HG02610 (cell line): Measurements from ENCODE around the gene ULK2.
A peak's percentile ranks its signal among the peaks of the same experiment; 100 is the strongest.
"Not testable (repeated sequence)": the region's sequence is repeated elsewhere in the genome, so short reads cannot be mapped to it uniquely, and the experiment has no call there.

Source experiments
- ATAC-seq: cut with Tn5 transposase; IDR thresholded peaks from one replicate; pipeline ENCODE4 v1.9.1; 2021; ENCODE audit warnings: mild to moderate bottlenecking, moderate library complexity; ENCODE audit not compliant: unreplicated experiment

The ULK2 gene

DNA sequence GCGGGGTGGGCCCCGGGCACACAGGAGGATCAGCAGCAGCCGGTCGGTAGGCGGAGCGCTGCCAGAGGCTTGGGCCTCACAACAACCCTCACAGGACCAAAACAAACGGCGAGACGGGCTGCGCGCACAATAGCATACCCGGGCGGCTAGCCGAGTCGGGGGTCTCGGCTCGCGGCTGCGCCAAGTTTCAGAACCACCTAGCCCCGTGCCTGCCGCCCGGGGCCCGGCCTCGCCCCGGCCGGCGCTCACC, 732 bp downstream of the ULK2 start:
- ATAC-seq: peak; percentile 41

DNA sequence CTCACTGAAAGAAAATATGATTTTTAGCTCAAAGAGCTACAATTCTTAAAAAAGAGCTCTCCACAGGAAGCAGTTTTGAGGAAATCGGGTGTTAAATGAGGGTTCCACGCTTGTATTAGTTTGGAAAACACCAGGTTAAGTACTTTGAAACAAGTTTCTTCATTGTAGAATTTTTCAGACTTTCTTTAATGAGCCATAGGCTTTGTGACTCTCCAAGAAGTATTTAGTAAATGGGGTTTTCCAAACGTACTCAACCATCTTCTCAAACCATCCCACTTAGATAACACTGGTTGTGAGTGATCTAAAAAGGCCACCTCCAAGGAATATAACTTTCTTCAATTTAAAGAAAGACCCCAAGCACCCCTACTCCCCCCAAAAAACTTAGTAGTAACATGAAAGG, 2.7 kb downstream of the ULK2 start:
- ATAC-seq: no peak

GRCh38 chr17:19860647-19861177, 7.0 kb downstream of the ULK2 start:
- ATAC-seq: not testable (repeated sequence)

GRCh38 chr17:19857640-19858039, 10.1 kb downstream of the ULK2 start:
- no peak for ATAC-seq

DNA sequence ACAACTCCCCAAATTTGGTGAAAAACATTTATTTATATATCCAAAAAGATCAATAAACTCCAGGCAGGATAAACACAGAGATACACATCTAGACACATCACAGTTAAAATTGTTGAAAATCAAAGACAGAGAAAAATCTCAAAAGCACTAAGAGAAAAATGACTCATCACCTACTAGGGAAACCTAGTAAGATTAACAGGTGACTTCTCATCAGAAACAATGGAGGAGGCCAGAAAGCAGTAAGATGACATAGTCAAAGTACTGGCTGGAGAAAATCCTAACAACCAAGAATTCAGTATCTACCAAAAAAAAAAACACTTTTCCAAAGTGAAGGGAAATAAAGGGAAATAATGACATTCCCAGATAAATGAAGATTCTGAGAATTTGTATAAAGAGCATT, 33.8 kb downstream of the ULK2 start:
- no peak for ATAC-seq

DNA sequence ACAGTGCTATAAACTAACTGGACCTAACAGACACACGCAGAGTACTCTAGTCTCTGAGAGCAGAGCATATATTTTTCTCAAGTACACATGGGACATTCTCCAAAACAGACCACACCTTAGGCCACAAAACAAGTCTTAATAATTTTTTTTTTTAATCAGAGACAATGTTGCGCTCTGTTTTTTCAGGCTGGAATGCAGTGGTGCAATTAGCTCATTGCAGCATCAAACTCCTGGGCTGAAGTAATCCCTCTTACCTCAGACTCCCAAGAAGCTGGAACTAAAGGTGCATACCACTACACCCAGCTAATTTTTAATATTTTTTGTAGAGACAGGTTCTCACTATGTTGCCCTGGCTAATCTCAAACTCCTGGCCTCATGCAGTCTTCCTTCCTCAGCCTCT, 37.7 kb downstream of the ULK2 start:
- ATAC-seq: no peak

- no peak for ATAC-seq
Observed at GRCh38 chr17:19812407-19812806, 55.3 kb downstream of the ULK2 start.

DNA sequence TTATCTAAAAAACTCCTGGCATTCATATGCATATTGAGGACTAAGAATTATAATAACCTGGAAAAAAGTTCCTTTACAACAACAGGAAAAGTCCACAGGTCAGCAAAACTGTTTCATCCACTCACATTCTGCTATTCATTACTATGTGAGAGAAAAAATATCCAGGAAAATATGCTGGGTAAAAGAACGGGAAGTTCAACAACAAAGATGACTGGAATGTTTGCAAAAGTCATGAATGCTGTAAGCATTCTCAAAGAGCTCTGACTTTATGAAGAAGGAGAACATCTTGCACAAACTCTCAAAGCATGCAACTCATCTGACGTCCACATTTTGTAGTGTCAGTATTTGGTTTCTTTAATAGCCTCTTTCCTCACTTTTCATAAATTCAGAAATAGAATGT, 62.7 kb downstream of the ULK2 start:
- ATAC-seq: no peak

DNA sequence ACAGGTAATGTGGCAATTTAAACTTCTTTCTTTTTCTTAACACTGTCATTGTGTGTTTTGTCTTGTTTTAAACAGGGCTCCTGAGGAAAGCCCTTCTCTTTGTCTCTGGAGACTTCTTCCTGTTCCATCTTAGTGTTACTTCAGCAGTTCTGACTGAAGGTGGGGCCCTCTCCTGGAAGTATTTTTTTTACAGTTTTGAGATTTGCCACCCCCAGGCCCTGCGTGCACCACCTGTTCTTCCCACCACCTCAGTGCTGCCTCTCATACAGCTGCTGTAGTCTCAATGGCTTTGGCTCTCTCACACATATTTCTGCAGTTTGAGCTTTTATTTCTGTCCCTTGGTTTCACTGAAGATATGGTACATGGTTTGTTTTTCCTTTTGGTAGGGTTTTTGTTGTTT, 67.2 kb downstream of the ULK2 start:
- ATAC-seq: no peak

DNA sequence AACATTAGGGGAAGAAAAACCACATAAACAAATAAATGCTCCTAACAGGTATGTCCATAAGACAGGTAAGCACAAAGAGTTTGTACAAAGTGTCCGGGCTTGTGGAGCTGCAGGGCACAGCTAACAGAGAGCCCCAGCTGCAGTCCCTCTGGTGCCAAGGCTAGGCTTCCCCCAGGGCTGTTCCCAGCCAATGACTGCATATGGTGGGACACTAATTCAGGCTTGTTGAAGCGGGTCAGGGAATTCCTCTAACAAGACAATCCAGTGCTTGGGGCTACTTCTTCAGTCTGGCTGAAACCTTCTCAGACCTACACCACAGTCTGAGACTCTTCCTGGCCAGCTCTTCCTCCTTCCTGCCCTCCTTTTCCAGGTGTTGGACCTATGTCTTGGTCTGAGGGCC, 67.9 kb downstream of the ULK2 start:
- no peak for ATAC-seq

- no peak for ATAC-seq
Observed at GRCh38 chr17:19796457-19796856, 71.3 kb downstream of the ULK2 start.

DNA sequence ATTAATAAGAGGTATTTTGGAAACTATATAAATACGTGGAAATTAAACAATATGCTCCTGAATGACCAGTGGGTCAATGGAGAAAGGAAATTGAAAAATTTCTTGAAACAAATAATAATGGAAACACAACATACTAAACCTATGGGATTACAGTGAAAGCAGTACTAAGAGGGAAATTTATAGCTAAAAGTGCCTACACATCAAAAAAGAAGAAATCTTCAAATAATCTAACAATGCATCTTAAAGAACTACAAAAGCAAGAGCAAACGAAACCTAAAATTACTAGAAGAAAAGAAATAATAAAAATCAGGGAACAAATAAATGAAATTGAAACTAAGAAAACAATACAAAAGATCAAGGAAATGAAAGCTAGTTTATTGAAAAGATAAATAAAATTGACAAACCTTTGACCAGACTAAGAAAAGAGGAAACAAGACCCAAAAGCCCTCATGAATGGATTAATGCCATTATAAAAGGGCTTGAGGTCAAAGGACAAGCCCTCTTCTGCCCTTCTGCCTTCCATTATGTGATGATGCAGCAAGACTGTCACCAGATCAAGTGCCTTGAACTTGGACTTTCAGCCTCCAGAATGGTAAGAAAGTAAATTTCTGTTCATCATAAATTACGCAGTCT, 75.7 kb downstream of the ULK2 start:
- ATAC-seq: no peak

- no peak for ATAC-seq
Observed at GRCh38 chr17:19787733-19788357, 79.9 kb downstream of the ULK2 start.

- ATAC-seq: no peak
Observed at GRCh38 chr17:19785854-19786253, 81.9 kb downstream of the ULK2 start.

DNA sequence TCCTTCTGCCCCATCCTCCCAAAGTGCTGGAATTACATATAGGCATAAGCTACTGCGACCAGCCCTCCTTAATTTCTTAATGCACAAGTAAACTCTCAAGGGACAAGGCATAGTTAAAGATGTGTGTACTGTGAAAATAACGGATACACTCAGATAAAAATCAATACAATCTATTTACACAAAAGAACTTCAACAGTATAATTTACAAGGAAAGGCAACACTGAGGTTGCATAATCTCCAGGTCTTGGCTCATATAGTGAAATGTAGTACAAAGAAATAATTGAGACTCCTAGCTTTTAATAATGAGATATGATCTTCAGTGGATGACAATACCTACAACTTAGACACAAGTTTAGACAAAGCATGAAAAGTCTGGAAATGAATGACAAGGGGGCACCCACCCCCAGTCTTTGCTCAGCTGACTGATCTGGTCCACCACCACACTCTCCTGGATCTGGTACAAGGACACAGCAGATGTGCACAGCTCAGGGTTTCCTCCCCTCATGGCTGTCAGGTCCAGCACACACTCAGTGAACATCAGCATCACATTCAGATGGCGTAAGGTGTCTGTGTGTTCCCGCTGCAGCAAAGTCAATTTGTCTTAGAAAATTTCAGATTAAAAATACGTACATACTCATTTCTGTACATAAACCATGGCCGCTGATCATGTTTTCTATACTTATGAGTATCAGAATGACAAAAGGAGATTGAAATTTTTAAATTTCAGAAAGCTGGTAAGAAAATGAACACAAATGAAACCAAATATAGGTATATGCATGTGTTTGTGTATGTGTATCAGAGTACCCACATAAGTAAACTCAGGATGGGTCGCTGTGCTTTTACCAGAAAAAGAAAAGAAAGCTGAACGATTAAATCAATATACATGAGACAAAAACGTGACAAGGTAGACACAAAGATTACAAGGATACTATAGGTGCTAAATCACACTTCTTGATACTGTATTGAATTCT, 86.0 kb downstream of the ULK2 start:
- ATAC-seq: no peak

GRCh38 chr17:19780846-19781245, 86.9 kb downstream of the ULK2 start:
- no peak for ATAC-seq

DNA sequence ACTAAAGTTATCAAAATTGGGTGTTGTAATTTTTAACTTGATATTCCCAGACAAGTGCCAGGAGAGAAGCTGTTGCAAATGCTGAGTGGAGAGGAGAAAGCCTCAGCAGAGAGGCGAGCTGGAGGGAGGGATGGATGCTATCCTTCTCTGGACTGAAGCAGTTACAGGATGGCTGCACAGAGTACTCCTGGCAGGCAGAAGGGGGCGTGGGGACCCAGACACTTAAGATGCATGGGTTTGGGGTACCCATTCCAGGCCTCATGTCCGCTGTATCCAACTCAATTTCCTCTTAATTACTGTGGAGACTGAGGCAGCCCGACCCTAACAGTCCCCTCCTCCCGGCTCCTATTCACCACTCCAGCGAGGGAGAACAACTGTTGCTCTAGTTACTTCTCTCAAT, 94.2 kb downstream of the ULK2 start:
- ATAC-seq: no peak

GRCh38 chr17:19771971-19772630, 95.6 kb downstream of the ULK2 start:
- ATAC-seq: no peak

GRCh38 chr17:19770985-19771735, 96.6 kb downstream of the ULK2 start:
- no peak for ATAC-seq

DNA sequence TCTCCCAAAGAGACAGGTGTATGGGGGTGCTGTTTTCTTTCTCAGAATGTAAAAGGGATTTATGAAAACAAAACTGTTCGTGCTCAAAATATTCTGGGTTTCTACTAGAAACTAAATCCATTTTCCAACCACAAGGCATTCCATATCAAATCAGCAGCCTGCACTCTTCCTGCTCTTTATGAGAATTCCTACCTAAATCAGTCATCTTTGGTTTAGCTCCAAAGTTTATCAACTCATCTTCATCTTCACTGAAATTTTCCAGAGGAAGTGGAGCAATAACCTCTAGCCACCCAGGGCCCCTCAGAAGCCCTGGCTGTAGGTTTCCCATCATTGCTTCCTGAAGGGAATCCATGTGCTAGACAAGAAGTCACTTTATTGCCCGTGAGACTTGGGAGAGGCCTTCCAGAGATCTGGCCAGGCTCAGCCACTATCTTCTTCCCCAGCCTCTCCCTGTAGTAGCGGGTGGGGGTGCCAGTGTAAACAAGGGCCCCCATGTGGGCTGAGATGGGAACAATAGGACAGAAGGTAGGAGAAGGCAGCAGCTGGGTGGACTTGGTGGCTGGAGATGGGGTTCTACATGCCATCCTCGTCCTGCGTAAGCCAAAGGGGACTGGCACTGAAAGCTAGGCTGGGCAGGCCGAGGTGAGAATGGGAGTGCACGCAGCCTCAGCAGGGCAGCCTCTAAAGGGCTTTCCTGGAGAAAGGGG, 97.6 kb downstream of the ULK2 start:
- ATAC-seq: no peak
